ENCODE data around the gene ASPHD2.
A peak's percentile ranks its signal among the peaks of the same experiment; 100 is the strongest.

The ASPHD2 gene

GRCh38 chr22:26479043-26479791 lies 50.2 kb downstream of the ASPHD2 start:
- no peak for DNase-seq

- no peak for DNase-seq
Observed at GRCh38 chr22:26479792-26480610, 50.9 kb downstream of the ASPHD2 start.

- no peak for DNase-seq
Observed at GRCh38 chr22:26480611-26480932, 51.5 kb downstream of the ASPHD2 start.

GRCh38 chr22:26481112-26481693 lies 52.1 kb downstream of the ASPHD2 start:
- no peak for DNase-seq

GRCh38 chr22:26481694-26482093 lies 52.6 kb downstream of the ASPHD2 start:
- DNase-seq, result no peak

GRCh38 chr22:26482161-26482560 lies 53.1 kb downstream of the ASPHD2 start:
- DNase-seq, result no peak

- DNase-seq, result no peak
Observed at GRCh38 chr22:26483043-26483438, 54.0 kb downstream of the ASPHD2 start.

- peak; percentile 86 to 95 (median 90) for DNase-seq
Observed at GRCh38 chr22:26483439-26484359, 54.6 kb downstream of the ASPHD2 start, which contains the start of the genes HPS4 and SRRD. HPS4 (minus strand) TSS chr22:26483783; CDS start chr22:26481762, 2,021 bp downstream. SRRD (plus strand) TSS chr22:26483877; CDS start chr22:26483891, 14 bp downstream.

- no peak for DNase-seq
Observed at GRCh38 chr22:26484360-26484706, 55.3 kb downstream of the ASPHD2 start.

- no peak for DNase-seq
Observed at GRCh38 chr22:26485013-26485412, 56.0 kb downstream of the ASPHD2 start.

GRCh38 chr22:26485806-26486390 lies 56.8 kb downstream of the ASPHD2 start:
- DNase-seq, result no peak

GRCh38 chr22:26486394-26486793 lies 57.3 kb downstream of the ASPHD2 start:
- no peak for DNase-seq

GRCh38 chr22:26487996-26488395 lies 58.9 kb downstream of the ASPHD2 start:
- no peak for DNase-seq

- no peak for DNase-seq
Observed at GRCh38 chr22:26489447-26490036, 60.5 kb downstream of the ASPHD2 start.

- no peak for DNase-seq
Observed at GRCh38 chr22:26492220-26492619, 63.2 kb downstream of the ASPHD2 start.

GRCh38 chr22:26494506-26494905 lies 65.4 kb downstream of the ASPHD2 start:
- no peak for DNase-seq

All from stimulated activated naive CD4-positive, alpha-beta T cell (primary cell).